8988T (cell line): Measurements from ENCODE around the gene GNLY.

Experiments
- DNase-seq: peaks from one replicate; pipeline ENCODE4 v3.0.0; 2011

GNLY gene

GRCh38 chr2:85730686-85731230 is 36.6 kb downstream of the GNLY start:
- no peak for DNase-seq

DNA sequence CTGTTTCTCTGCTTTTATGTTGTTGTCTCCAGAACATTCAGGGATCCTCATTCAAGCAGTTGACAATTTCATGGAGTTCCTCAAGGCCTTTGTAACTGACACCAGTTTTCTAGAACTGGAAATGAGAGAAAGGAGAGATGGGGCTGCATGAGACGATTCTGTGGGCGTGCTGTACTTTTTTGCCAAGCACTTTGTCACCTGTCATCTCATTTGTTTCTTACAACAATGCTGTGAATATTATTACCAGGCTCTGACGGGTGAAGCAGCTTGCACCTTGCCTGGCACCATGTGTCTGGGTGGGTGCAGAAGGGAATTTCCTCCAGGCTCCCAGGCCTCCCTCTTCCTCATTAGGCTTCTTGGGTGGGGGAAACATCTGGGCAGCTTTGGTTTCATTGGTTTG is 37.4 kb downstream of the GNLY start:
- no peak for DNase-seq

- no peak for DNase-seq
These were observed 38.4 kb downstream of the GNLY start for GRCh38 chr2:85732467-85733120.

DNA sequence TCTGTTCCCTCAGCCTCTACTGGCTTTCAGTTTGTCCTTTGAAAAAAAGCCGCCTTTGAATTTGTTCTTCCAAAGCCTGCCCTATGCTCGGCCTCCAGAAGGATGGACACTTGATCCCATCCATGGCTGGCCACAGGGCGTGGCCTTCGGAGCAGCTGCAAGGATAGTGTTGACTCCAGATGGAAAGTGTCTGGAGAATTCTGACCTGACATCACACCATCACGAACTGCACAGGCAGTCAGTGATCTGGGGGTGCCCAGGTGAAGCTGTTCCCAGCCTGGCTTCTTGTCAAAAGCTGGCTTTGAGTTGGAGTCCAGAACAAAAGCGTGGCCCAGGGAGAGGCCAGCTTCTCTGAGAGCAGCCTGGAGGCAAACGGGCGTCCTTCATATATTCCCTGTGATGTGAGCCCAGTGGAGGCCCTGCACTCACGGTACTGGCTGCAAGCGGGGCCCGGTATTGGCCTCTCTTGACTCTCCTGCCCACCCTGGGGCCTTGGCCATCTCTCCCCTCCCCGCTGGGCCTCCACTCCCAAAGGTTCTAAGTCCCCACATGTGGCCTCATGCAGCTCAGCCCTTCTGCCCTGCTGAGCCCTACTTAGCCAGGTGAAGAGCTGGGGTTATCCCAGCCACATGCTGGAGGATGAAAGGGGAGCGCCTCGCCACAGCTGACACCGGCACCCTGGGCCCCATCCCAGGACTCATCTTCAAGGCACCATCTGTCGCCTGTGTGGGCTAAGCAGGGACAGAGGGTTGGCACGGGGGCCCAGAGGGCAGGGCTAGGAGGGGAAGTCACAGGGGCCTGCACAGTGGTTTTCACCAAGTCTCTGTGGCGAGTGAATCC is 39.2 kb downstream of the GNLY start:
- no peak for DNase-seq

DNA sequence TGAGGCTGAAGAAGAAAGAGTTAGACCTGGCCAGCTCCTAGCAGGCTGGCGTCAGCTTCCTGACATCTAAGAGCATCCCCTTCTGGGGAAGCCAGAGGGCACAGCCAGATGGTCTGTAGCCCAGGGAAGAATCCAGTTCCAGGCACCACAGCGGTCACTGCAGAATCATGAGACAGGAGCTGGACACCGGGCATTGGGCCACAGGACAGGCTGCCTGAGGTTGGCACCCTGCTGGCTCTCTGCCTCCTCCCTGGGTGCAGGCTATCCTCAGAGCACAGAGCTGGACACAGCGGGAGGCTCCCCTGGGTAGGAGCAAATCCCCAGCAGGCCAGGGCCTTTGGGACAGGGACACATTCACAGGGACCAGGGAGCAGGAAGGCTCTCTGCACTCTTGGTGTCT is 39.9 kb downstream of the GNLY start:
- no peak for DNase-seq

GRCh38 chr2:85734942-85735608 is 40.9 kb downstream of the GNLY start:
- no peak for DNase-seq

GRCh38 chr2:85735691-85736090 is 41.5 kb downstream of the GNLY start:
- DNase-seq: no peak

DNA sequence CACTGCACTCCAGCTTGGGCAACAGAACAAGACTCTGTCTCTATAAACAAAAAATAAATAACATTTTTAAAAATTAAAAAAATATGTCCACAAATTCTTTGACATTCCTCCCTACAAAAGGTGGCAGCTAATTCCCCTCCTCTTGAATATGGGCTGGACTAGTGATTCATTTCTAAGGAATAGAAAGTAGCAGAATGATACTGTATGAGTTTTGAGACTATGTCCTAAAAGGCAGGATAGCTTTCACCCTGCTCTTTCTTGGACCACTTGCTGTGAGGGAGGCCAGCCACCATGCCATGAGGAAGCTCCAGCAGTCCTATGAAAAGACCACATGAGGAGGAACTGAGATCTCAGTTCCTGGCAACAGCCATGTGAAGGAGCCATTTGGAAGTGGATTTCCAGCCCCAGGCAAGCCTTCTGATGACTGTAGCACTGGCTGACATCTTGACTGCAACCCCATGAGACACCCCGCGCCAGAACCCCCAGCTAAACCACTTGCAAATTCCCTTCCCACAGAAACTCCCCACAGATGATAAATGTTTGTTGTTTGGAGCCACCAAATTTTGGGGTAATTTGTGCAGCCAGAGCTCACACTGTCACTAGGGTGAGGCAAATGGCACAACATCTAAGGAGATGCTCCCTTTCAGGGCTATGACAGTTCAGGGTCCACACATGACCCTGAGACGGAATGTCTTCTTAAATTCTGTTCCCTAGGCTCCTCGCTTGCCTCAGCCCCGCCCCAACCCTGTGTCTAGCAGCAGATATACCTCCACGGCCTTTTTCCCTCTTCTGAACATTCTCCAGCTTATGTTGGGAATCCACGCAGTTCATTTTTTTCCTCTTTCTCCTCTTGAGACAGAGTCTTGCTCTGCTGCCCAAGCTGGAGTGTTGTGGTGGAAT is 42.5 kb downstream of the GNLY start:
- DNase-seq: no peak

- DNase-seq: no peak
These were observed 43.3 kb downstream of the GNLY start for GRCh38 chr2:85737481-85737880.

GRCh38 chr2:85737961-85738360 is 43.8 kb downstream of the GNLY start:
- no peak for DNase-seq

- no peak for DNase-seq
These were observed 46.0 kb downstream of the GNLY start for GRCh38 chr2:85740193-85740592.

DNA sequence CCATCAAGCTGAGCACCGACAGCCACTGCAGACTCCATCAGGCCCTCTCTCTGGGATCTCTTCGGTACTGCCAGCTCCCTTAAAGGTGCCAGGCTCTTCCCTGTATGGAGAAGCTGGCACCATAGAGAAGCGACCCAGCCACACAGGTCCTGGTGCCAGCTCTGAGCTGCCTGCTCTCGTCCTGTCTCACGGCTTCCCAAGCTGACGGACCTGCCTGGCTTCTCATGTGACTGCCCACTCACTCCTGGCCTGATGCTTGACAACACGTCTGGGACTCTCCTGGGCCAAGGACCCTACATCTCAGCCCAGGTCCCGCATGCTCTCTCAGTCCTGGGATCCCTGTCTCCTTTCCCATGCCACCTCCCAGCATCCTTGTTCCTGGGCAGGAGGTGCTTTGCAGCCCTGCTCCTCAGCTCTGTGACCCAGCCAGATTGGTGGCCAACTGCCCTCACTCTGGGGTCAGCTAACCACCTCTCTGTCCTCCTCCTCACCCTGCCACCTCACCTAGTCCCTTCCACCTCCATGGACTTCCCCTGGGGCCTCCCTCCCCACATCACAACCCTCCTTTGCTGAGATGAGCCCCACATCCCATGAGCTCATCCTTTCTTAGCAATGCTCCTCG is 47.2 kb downstream of the GNLY start:
- DNase-seq: no peak

DNA sequence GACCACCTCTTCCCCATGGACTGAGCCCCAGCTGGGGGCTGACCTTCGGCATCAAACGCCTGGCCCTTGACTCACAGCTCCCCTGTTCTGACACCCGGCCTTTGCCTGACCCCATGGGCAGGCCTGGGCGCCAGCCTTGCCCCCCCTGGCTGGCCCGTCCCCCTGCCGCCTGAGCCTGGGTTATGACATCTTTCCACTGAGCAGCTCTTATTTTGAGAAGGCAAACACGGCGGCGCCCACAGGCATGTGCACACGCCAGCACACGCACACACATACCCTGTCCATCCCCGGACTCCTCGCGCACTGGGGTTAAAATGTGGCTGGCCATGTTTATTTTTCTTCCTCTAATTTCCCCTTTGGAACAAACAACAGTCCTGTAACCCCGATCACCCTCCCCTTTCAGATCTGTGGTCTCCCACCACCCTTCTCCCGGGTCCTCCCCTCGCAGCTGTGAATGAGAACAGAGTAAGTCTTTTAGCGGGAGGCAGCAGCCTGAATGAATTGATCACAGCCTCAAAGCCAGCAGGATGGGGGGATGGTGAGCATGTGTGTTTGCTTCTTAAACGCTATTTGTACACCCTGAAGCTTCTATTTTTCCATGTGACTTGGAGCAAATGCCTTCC is 47.8 kb downstream of the GNLY start:
- DNase-seq: no peak

- no peak for DNase-seq
These were observed 49.3 kb downstream of the GNLY start for GRCh38 chr2:85743304-85743978.

DNA sequence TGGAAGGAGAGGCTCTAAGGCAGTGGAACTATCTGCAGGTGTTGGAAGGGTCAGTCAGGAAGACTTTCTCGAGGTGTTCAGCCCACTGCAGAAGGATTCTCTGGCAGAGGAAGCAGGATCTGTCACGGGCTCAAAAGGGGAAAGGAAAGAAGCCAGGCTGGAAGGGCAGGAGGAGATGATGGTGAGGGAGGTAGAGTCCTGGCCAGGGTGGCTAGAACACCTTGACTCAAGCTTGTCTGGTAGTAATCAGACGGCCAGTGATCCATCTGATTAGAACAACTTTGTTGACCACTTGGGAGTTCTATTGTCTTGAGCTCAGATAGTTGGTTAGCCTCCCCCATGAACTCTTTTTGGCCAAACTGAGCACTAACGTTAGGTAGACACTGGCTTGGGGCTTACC is 49.9 kb downstream of the GNLY start:
- DNase-seq: no peak

GRCh38 chr2:85744741-85745601 is 50.8 kb downstream of the GNLY start:
- DNase-seq: no peak

DNA sequence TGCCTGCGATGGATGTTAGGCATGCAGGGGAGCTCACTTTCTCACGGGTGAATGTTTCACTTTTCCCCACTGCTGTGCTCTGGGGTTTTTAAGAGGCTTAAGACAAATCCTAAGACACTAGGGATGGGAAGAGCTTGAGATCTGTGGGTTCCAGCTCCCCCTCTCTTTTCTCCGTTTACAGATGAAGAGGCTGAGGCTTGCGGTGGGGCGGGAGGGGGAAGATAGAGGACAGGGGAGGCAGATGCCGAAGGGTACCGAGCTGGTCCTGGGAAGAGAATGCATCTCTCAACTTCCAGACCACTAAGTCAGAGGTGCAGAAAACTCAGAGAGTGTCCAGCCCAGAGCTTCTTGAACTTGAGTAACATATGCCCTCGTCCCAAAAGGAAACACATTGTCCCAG is 51.5 kb downstream of the GNLY start:
- no peak for DNase-seq

DNA sequence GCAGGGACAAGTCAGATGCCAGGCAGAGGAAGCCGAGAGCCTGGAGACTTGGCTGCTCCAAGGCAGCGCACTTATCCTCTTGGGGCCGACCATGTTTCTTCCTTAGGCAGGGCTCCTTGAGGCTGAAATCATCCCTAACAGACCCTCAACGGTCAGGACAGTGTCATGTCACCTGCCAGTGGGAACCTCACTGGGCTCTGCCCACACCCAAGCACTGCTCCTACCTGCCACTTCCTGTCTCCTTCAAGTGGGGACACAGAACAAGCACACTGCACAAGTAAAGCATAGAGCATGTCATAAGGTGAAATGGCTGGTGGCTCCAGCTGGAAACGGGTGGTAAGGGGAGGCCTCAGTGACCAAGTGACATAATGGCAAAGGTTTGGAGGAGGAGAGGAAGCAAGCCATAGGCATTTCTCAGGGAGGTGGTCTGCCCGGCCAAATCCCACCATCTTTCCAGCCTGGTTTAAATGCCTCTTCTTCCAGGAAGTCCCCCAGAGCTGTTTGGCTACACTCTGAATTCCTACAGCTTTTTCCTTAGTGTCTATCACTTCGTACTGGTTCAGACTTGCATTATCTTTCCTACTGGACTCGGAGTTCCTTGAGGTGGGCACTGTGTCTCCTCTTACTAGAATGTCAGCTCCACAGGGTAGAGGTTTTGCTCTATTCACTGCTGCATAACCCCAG is 52.3 kb downstream of the GNLY start:
- no peak for DNase-seq

- DNase-seq: no peak
These were observed 53.3 kb downstream of the GNLY start for GRCh38 chr2:85747441-85747840.
